ENCODE measurements around the gene SPATA31C1.
"Not testable (repeated sequence)": the region's sequence is repeated elsewhere in the genome, so short reads cannot be mapped to it uniquely, and the experiment has no call there.

Gene SPATA31C1

DNA sequence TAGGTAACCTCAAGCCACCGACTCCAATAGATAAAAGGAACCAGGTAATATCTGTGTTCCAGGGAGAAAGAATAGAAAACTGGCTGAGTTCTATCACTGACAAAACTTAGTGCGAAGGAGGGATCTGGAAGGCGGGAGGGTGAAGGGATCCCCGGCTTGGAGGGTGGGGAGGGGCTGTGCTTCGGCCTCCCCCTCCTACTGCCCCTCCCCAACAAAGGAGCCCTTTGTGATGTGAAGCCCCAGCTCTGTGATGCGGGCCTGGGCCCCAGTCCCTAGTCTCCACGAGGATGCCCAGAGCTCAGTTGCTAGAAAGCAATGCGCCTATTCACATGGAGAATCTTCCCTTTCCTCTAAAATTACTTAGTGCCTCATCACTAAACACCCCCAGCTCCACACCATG lies at the start of gene SPATA31C1:
SPATA31C1 (plus strand) TSS at position 301 of the 400 bp plus-strand sequence.
- DNase-seq (ENCODE audit: low read depth in 2 of 2, low spot score in 1 of 2) = not testable (repeated sequence)

DNA sequence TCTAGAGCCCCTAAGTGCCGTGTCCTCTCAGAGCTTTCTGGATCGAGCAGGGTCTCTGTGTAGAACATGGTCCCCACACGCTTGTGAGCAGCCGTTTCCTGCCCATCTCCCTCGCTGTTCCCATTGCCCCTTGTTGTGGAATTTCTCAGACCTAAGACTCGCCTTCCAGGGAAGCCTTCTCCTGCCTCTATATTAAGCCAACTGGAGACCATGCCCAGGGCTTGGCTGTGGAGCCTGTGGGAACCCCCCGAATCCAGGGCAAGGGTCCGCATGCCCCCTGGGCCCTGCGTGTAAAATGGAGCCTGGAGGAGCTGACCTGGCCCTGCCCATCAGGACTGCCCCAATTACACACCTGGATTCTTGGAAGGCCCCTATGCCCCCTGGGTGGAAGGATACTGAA lies 49.6 kb upstream of the SPATA31C1 start:
- DNase-seq (ENCODE audit: low read depth in 2 of 2, low spot score in 1 of 2) = no peak

DNA sequence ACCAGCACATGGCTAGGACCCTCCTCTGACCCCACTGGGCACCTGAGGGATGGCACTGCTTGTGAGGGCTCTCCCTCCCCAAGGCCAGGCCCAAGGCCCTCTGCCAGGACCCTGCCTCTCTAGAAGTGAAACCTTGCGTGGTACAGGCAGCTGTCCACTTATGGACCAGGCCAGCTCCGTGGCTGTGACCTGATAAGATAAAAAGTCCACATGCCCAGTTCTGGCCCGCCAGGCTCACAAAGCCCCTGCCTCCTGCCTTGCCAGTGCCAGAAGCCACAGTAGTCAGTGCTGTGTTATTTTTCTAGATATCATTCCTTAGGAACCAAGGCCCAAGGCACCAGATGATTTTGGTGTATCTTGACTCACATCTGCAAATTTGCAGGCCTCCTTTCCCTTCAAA lies 49.1 kb upstream of the SPATA31C1 start:
- no peak for DNase-seq (ENCODE audit: low read depth in 2 of 2, low spot score in 1 of 2)

DNA sequence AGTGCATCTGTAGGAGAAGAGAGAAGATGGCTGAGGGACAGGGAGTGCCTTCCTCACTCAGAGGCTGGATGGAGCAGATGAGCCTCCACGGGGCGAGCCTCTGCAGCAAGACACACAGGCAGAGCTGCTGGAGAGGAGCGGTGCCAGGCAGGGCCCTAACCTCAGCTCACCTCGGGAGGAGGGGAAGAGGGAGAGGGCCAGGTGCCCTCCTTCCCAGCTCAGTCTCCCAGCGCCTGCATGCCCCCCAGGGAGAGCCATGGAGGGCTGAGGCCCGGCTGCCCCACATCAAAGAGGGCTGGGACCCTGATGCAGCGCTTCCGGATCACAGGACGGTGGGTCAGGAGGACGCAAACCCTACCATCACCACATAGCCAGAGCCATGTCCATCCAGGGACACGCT lies 48.7 kb upstream of the SPATA31C1 start:
- no peak for DNase-seq (ENCODE audit: low read depth in 2 of 2, low spot score in 1 of 2)

DNA sequence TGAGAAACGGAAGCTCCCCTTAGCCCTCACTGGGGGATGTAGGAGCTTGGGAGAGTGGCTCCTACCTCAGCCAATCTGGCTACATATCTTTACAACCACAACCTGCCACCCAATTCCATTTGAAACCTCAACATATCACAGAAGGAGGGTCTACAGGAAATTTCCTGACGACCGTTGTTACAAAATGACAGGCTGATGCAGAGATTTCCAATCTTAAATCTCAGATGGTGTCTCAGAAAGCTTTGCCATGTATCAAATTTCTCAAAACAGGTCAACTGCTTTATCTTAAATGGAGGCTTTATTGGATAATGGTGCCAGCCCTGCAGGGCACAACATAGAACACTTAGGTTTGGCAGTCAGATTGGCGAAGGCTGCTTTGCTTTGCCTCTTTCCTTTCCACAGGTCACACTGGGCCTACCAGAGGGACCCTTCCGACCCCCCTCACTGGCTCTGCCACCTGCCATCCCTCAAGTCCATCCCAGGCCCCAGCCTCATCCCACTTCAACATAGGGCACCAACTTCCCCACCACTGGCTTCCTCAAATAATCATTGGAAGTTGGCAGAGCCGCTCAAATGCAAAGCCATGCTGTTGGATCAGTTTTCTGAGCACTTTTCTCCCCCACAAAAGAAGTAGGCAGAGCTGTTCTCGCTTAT lies 46.2 kb upstream of the SPATA31C1 start:
- DNase-seq (ENCODE audit: low read depth in 2 of 2, low spot score in 1 of 2) = no peak

DNA sequence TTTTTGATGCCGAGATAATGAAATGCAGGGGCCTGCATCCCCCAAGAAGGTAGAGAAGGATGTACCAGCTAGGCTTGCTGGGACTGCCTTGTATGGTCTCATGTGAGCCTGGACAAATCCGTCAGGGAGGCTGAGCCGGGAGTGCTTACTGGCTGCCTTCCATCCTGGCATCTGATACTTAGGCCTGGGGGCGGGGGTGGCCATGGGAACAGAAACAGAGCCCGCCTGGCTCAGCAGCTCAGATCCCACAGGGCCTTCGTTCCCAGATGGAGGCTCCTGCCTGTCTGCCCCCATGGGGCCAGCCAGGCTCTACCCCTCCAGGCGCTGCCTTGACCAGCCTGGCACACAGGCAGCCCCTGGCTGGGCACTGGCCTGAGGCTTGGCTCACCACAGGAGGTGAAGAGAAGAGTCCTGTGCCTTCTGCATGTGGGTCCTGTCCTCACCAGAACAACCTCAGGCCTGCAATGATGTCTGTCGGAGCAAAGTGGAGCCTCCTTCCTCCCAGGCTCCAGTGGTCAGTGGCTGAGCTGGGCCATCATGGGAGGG lies 45.6 kb upstream of the SPATA31C1 start:
- DNase-seq (ENCODE audit: low read depth in 2 of 2, low spot score in 1 of 2) = no peak

DNA sequence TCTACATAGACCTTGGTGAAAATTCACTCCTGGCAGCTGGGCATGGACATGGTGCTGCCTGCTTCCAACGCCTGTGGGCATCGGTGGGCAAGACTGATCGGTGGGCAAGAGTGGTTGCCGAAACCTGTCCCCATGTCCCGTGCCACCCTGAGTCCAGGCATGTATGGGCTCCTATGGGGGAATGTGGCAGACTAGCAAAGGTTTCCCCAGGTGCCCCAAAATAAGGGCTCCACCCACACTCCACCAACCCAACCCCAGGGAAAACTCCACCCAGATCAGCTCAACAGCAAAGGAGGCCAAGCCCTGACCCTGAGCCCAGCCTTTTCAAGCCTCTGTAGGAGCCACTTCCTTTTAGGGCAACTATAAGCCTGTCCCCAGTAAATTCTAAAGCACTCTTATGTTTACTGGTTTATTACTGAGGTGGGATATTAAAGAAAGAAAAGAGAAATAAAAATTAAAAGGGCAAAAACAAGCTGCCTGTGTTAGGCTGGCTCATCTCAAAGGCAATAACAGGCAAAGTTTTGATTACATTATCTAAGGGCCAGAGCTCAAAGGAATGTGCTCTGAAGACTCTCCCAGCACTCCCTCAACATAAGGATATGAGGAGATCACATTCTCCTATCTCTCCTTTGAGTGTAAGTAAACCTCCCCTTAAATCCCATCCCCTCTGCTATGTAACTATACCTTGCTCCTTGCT lies 44.0 kb upstream of the SPATA31C1 start:
- no peak for DNase-seq (ENCODE audit: low read depth in 2 of 2, low spot score in 1 of 2)

DNA sequence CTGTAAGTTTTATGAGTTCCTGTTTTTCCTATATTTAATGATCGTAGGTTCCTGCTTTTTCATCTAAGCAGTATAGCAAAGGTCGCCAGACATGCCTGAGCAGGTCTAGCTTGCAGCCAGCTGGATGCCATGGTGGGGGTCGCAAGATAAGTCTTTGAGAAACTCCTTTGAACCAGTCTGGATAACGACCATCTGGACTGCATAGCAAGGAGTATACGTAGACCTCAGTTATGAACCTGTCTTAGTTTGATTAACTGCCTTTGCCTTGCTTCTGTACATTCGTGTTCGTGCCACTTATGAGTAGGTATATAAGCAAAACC lies 43.5 kb upstream of the SPATA31C1 start:
- DNase-seq (ENCODE audit: low read depth in 2 of 2, low spot score in 1 of 2) = no peak

DNA sequence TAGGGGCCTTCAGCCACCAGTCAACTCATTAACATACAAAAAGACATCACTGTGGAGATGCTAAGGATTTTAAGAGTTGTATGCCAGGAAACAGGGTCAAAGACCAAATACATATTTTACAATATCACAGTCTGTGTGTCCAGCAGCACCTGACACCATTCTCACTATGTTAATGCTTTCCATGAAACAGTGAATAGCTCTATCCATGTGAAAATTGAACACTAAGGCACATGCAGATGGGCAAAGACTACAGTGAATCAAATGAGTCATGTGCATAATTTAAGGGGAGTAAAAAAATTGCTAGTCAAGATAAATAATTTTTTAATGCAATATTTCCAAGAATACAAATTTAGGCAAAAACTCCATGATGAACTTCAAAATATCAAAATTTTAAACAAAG lies 42.7 kb upstream of the SPATA31C1 start:
- no peak for DNase-seq (ENCODE audit: low read depth in 2 of 2, low spot score in 1 of 2)

DNA sequence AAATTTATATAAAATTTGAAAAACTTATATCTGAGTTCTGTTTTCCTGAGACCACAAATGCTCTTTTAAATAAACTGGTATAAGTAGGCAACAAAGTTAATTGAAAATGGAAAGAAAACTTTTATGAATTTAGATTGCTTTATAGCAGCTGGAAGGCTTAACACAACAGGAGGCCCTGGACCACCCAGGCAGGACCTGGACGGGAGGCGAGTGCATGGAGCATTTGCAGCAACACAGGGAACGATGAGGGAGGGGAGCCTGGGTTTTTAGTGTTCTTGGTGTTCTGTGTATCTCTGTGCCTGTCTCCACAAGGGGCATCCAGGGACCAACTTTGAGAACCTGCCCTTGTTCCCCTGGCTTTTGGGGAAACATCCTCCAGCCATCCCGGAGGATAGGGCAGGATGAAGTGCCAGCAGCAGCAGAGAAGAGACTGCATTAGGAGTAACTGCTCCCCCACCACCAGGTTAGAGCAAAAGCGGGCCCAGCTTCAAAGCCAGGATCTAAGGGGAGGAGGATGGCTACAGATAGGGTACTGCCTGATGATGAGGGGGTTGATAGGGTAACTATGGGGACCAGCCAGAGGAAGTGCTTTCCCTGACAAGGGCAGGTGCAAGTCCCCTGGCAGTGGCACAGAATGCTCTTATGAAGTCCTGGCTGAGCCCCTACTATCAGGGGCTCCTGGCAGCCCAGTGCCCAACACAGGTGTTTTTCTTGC lies 41.8 kb upstream of the SPATA31C1 start:
- no peak for DNase-seq (ENCODE audit: low read depth in 2 of 2, low spot score in 1 of 2)

DNA sequence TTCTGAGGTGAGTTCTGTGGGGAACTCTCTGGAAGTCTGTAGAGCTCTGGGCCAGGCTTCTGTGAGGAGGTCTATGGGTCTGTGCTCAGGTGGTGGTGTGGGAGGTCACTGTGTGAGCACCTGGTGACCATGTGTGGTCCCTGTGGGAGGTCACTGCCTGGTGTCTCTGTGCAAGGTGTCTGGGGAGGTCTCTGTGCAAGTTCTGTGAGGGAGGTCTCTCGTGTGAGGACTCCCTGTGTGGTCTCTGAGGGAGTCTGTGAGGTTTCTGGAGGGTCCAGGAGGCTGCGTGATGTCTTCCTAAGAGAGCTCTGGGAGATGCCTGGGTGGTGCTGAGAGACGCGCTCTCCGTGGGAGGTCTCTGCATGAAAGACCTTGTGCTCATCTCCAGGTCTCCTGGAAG lies 41.1 kb upstream of the SPATA31C1 start:
- no peak for DNase-seq (ENCODE audit: low read depth in 2 of 2, low spot score in 1 of 2)

DNA sequence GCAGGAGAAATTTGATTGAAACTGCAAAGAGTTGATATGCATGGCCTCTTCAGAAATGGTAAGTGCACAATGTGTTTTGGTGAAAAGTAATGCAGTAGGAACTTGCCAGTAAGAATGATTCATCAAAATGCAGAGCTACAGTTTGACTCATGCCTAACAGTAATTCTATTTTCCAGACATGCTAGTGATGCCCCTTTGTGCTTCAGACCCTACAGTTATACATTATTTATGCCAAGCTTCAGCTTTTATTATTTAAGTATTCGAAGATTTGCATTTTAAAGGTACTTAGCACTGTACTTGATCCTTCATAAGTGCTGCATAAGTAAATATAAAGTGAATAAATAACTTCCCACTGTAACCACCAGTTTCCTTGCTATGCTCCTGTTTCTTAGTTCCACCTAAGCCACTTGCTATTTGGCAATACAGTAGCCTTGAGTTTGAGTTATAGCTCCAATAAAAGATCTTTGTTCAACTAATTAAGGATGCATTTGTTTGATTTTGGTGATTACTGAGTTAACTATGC lies 38.7 kb upstream of the SPATA31C1 start:
- DNase-seq (ENCODE audit: low read depth in 2 of 2, low spot score in 1 of 2) = no peak

DNA sequence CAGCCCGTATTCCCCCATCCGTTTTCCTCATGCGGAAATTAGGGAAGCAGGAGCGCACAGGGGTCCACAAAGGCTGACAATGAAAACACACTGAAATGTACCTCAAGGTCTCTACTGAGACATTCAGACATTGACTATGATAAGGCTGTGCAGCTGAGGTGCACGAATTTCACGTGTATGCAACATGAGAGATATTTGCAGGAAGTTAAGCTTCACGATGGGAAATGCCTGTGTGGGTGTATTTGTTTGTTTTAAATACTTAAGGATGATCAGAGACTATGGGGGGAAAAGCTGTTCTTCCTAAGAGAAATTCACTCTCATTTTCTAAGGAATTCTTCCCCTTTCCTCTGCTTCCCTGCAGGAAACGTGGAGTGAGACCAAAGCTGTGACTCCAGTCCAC lies 37.6 kb upstream of the SPATA31C1 start:
- no peak for DNase-seq (ENCODE audit: low read depth in 2 of 2, low spot score in 1 of 2)

DNA sequence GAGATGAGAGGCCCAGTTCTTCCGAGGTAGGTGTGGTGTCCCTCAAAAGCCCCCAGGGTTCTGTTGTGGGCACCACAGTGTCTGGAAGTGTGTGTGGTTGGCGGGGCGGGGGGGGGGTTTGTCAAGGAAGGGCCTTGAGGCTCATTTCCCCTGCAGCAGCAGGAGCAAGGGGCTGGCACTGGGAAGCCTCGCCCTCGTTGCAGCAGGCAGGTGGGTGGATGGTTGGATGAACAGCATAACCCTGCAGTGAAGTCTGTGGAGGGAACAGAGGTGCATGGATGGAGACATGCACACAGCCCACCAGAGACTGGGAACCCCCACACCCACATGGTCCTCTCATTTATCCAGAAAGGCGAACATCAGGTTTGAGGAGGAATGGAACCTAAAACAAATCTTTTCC lies 37.1 kb upstream of the SPATA31C1 start:
- no peak for DNase-seq (ENCODE audit: low read depth in 2 of 2, low spot score in 1 of 2)

DNA sequence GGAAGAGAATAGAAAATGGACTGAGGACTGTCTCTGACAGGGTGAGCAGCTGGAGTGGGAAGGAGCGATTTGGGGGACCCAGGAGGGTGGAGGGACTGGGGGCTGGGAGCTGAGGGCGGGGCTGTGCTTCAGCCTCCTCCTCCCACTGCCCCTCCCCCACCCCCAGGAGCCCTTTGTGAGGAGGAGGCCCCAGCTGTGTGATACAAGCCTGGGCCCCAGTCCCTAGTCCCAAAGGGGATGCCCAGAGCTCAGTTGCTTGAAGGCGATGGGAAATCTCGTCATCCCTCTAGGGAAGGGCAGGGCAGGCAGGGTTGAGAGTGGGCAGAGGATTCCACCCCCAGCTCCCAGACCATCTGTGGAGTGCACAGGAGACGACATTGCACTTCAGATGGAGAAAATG lies 35.1 kb upstream of the SPATA31C1 start, which contains the start of gene SPATA31E1:
SPATA31E1 (plus strand) TSS at position 251 of the 400 bp plus-strand sequence; CDS start at position 266, 15 bp downstream.
- no peak for DNase-seq (ENCODE audit: low read depth in 2 of 2, low spot score in 1 of 2)

DNA sequence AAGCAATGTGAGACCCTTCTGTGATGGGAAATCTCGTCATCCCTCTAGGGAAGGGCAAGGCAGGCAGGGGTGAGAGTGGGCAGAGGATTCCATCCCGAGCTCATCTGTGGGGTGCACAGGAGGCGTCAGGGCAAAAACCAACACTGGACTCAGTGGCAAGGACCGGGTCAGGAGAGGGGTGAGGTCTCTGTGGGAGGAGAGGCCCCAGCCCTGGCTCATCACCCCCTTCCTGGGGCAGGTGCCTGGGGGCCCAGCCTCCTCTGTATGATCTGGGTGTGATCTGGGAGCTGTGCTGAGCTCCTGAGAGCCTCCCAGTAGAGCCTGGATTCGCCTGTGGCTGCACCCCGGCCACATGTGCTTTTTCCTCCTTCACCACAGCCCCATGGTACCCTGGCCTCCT lies 34.5 kb upstream of the SPATA31C1 start:
- DNase-seq (ENCODE audit: low read depth in 2 of 2, low spot score in 1 of 2) = no peak

DNA sequence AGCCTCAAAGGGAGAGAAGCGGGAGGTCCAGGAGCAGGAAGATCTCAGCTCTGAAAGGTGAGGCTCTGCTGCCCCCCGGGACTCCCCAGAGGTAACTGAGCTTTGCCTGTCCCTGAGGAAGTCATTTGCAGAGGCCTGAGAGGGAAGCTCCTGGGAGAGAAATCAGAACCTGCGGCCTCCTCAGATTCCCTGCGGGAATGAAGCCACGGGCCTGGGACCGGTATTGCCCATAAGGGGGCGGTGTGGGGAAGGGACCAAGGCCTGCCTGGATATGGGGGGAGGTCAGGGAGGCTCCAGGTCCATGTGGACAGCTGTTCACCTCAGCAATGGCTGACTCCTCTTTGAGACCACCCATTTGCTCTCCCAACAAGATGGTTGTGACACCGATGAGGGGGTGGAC lies 33.8 kb upstream of the SPATA31C1 start:
- DNase-seq (ENCODE audit: low read depth in 2 of 2, low spot score in 1 of 2) = no peak

DNA sequence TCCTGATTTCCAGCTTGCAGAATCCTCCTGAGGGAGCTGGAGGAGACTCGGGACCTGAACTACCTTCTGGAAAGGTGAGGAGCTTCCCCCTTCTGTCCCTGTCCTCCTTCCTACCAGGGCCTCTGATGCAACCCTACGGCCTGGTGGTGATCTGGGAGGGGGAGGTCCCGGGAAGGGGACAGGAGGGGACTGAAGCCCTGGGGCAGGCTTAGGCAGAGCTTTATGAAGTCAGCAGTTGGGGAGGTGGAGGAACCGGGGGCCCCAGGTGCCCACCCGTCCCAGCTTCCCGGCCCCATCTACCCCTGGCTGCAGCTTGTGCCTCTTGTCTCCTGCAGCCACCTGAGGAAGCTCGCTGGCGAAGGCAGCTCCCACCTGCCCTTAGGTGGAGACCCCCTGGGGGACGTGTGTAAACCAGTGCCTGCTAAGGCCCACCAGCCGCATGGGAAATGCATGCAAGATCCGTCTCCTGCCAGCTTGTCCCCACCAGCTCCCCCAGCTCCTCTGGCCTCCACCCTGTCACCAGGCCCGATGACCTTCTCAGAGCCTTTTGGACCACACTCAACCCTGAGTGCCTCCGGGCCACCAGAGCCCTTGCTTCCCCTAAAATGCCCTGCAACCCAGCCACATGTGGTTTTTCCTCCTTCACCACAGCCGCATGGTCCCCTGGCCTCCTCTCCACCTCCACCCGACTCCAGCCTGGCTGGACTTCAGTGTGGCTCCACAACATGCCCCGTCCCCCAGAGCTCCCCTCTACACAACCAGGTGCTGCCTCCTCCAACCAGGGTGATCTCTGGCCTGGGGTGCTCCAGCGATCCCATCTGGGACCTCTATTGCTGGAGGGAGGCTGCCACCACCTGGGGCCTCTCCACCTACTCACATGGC lies 32.9 kb upstream of the SPATA31C1 start:
- no peak for DNase-seq (ENCODE audit: low read depth in 2 of 2, low spot score in 1 of 2)

DNA sequence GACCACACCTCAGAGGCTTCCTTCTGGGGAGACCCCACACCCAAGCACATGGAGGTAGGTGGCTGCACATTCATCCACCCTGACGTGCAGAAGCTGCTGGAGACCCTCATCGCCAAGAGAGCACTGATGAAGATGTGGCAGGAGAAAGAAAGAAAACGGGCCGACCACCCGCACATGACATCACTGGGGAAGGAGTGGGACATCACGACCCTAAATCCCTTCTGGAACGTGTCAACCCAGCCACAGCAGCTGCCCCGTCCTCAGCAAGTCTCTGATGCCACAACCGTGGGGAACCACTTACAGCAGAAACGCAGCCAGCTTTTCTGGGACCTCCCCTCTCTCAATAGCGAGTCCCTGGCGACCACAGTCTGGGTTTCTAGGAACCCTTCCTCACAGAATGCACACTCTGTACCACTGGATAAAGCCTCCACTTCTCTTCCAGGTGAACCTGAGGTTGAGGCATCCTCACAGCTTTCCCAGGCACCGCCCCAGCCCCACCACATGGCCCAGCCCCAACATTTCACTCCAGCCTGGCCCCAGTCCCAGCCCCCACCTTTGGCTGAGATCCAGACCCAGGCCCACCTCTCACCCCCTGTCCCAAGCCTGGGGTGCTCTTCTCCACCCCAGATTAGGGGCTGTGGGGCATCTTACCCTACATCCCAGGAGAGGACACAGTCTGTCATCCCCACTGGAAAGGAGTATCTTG lies 32.1 kb upstream of the SPATA31C1 start:
- DNase-seq (ENCODE audit: low read depth in 2 of 2, low spot score in 1 of 2) = no peak

DNA sequence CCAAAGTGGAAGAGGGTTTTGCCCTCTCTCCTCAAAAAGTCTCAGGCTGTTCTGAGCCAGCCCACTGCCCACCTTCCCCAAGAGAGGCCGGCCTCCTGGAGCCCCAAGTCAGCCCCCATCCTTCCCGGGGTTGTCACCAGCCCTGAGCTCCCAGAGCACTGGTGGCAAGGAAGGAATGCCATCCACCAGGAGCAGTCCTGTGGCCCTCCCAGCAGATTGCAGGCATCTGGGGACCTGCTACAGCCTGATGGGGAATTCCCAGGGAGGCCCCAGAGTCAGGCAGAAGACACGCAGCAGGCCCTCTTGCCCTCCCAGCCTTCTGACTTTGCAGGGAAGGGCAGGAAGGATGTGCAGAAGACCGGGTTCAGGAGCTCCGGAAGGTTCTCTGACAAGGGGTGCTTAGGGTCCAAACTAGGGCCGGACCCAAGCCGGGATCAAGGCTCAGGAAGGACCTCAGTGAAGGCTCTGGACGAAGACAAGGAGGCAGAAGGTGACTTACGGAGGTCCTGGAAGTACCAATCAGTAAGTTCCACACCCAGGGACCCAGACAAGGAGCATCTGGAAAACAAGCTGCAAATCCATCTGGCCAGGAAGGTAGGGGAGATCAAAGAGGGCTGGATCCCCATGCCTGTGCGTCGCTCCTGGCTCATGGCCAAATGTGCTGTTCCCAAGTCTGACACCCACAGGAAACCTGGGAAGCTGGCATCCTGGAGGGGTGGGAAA lies 31.4 kb upstream of the SPATA31C1 start:
- no peak for DNase-seq (ENCODE audit: low read depth in 2 of 2, low spot score in 1 of 2)

Measured in stimulated activated CD8-positive, alpha-beta memory T cell treated with anti-CD3 and anti-CD28 coated beads, Interleukin-4, amount 100 ng/mL, for 1 hour (primary cell).